ENCODE measurements around the gene RADIL. TPM values are rescaled to one million over a fixed set of nuclear protein-coding genes. Genes with fewer than 3 reads are reported as not detected.

The RADIL gene
- total and polyA plus RNA-seq, 11 donors, result 1.1 to 9.0 (median 3.4) TPM

DNA sequence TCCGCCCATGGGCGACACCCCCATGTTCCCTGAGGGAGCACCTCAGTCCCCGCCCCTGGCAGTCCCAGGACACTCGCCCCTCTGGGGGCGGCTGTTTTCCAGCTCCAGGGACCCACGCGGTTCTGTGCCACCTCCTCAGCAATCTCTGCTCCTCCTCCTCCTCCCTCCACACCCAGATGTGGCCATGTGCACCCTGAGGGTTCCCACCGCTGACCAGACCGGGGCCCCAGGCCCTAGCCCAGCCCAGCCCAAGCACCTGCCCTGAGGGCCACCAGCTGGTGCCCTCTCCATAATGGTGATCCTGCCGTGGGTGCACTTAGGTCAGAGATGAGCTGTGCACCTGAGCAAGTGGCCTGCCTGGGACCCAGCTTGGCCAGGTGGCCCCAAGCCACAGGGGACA is 83.0 kb downstream of the RADIL start:
- ATAC-seq, result no peak
- H3K27me3 ChIP-seq, result no peaks in the 10 kb centered on the region

DNA sequence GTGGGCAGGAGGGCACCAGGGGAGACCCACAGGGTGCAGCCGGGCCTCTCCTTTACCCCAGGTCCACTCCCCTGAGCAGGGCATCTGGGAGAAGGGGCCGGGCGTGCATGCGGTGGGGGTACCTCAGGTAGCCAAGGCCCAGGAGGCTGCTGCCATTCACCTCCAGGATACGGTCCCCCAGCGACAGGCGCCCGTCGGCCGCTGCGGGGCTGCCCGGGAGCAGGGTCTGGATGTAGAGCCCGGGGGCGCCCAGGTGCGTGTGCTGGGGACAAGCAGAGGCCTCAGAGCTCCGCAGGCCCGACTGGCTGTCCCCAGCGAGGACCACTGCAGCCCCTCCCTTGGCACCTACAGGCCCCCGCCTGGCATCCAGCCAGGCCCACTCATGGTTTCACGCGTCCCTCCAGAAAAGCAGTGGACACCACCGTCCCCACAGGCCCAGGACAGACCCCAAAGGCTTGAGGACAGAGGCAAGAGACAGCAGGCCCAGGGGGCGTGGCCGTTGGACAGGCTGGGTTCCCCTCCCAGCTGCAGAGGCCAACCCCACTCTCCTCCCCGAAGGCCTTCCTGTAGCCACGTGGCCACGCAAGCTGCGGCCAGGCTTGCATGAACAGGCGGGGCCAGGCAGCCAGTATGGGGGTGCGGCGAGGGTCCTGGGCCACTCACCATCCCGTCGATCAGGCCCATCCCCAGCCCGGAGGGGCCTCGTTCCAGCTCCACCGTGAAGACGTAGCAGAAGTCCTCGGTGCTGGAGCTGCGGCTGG is 83.8 kb downstream of the RADIL start:
- Histone ChIP-seq H3K9me3 (no peaks in the 10 kb centered on the region), H3K27me3 (no peaks in the 10 kb centered on the region), H3K27ac (peak overlapping the region in 3 of 12 donors; percentile 13 to 70 (median 67)), H3K36me3 (no peaks in the 10 kb centered on the region), H3K4me3 (no peak overlapping the region), H3K4me1 (peaks cover 0 to 26% (median 8%) of the 10 kb centered on the region in 12 donors)
- 75 to 84% (median 76%) methylated on average over 11 to 39 of the region's 39 CpGs for WGBS, 4 donors
- ATAC-seq (peak; percentile 39 to 66 (median 54)), DNase-seq (peak; percentile 59 to 81 (median 72))
- TF ChIP-seq POLR2A (IDR thresholded peaks at IDR 0.05), result no peak
- intact Hi-C loops (cut with DNase I), result loop anchor here in 9 of 10 donors (2.0 to 10.0 kb wide), 9 partner anchors 83 to 288 kb away; partner anchors contain the start of gene RADIL (in 4 of the 9)

More for the DNA sequence above, 83.0 kb downstream of the RADIL start:
- H3K27ac ChIP-seq, result no peak overlapping the region
- peaks cover 0 to 26% (median 8%) of the 10 kb centered on the region in 12 donors for H3K4me1 ChIP-seq
- intact Hi-C loops (cut with DNase I), result no loop called here
- H3K9me3 ChIP-seq, result no peaks in the 10 kb centered on the region
- TF ChIP-seq, protein P1, sequence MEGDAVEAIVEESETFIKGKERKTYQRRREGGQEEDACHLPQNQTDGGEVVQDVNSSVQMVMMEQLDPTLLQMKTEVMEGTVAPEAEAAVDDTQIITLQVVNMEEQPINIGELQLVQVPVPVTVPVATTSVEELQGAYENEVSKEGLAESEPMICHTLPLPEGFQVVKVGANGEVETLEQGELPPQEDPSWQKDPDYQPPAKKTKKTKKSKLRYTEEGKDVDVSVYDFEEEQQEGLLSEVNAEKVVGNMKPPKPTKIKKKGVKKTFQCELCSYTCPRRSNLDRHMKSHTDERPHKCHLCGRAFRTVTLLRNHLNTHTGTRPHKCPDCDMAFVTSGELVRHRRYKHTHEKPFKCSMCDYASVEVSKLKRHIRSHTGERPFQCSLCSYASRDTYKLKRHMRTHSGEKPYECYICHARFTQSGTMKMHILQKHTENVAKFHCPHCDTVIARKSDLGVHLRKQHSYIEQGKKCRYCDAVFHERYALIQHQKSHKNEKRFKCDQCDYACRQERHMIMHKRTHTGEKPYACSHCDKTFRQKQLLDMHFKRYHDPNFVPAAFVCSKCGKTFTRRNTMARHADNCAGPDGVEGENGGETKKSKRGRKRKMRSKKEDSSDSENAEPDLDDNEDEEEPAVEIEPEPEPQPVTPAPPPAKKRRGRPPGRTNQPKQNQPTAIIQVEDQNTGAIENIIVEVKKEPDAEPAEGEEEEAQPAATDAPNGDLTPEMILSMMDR (IDR thresholded peaks at IDR 0.05), result no peak
- TF ChIP-seq POLR2A (IDR thresholded peaks at IDR 0.05), result no peak
- WGBS, 4 donors, result 82 to 90% (median 84%) methylated on average over 9 to 10 of the region's 10 CpGs
- H3K4me3 ChIP-seq, result no peak overlapping the region
- DNase-seq, result peak in 1 of 5 donors; percentile 59
- H3K36me3 ChIP-seq, result no peaks in the 10 kb centered on the region

DNA sequence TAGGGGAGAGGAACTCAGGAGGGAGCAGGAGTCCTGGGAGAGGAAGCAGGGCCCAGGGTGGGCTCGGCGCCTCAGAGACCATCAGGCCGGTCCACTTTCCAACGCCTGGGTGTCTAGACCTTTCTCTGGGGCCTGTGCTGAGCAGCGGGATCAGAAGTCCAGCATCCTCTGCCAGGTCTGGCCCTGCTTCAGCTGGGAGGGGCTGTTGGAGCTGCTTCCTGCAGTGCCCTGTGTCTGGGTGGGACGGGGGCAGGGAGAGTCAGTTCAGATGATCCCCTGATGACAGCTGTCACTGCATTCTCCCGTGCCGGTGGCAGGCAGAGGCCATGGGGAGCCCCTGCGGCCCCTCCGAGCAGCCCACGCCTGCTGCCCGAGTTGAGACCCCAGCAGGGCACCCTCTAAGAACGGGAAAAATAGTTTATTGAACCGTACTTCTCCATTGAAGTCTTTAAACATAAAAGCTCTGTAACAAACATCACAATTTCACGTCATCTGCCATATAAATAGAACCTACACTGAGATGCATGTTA is 84.7 kb downstream of the RADIL start:
- 59 to 75% (median 70%) methylated on average over 9 to 15 of the region's 15 CpGs for WGBS, 4 donors
- Histone ChIP-seq H3K4me1 (peaks cover 0 to 26% (median 8%) of the 10 kb centered on the region in 12 donors), H3K36me3 (no peaks in the 10 kb centered on the region), H3K27ac (peak overlapping the region in 6 of 12 donors; percentile 20 to 70 (median 46)), H3K9me3 (no peaks in the 10 kb centered on the region), H3K4me3 (no peak overlapping the region), H3K27me3 (no peaks in the 10 kb centered on the region)
- DNase-seq, result peak in 2 of 5 donors; percentile 46 to 47
- TF ChIP-seq, protein P1 (IDR thresholded peaks at IDR 0.05), result no peak
- TF ChIP-seq POLR2A (IDR thresholded peaks at IDR 0.05), result no peak
- intact Hi-C loops (cut with DNase I), result loop anchor here (1.0 to 10.0 kb wide), 10 partner anchors 84 to 289 kb away; partner anchors contain the start of gene RADIL (in 6 of the 10)
- ATAC-seq, result peak in 3 of 4 donors; percentile 16 to 58 (median 55)

DNA sequence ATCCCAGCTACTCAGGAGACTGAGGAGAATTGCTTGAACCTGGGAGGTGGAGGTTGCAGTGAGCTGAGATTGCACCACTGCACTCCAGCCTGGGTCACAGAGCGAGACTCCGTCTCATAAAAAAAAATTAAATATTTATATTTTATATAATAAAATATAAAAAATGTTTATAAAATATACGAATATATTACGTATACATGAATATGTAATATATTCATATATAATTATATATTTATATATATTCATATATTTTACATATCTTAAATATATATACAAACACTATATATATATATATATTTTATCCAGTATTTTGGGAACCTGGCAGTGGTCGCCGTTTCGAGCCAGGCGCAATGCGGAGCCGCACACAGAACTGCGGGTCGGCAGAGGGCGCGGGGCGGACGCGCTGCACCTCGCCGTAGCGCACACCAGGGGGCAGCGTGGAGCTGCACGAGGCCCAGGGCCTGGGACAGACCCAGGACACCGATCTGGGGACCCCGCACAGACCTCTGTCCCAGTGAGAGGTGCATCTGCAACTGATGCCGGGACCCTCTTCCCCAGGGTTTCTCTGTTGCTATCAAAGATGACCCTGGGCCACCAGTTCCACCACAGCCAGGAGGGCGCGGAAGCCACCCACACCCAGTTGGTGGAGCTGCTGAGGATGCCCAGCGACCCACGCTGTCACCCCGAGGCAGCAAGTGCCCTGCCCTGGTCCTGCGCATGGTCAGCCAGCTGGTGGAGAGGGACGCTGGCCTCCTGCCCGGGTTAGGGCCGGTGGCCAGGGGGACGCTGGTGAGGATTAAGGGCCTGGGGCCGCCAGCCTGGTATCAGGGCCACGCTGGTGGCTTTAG is 85.4 kb downstream of the RADIL start:
- intact Hi-C loops (cut with DNase I), result loop anchor here (1.0 to 10.0 kb wide), 10 partner anchors 84 to 289 kb away; partner anchors contain the start of gene RADIL (in 6 of the 10)
- TF ChIP-seq, protein P1 (IDR thresholded peaks at IDR 0.05), result peak; percentile 82 to 96 (median 88)
- TF ChIP-seq POLR2A (IDR thresholded peaks at IDR 0.05), result no peak
- 32 to 42% (median 36%) methylated on average over 25 to 37 of the region's 37 CpGs for WGBS, 4 donors

More for the DNA sequence above, 85.4 kb downstream of the RADIL start:
- no peaks in the 10 kb centered on the region for H3K36me3 ChIP-seq
- H3K27me3 ChIP-seq, result no peaks in the 10 kb centered on the region
- H3K4me1 ChIP-seq, result peaks cover 0 to 26% (median 9%) of the 10 kb centered on the region in 12 donors
- DNase-seq, result peak in 3 of 5 donors; percentile 41 to 77 (median 56)
- no peaks in the 10 kb centered on the region for H3K9me3 ChIP-seq
- H3K4me3 ChIP-seq, result no peak overlapping the region
- H3K27ac ChIP-seq, result peak overlapping the region in 6 of 12 donors; percentile 20 to 70 (median 46)
- peak in 3 of 4 donors; percentile 68 to 73 (median 69) for ATAC-seq

Measured in heart left ventricle (tissue), 16 donors.